NK-92 treated with Interleukin-12 subunit alpha and Interleukin-12 subunit beta, amount 100 ng/mL, for 24 hours (cell line): ENCODE measurements around the gene ZNF292.
"Not testable (repeated sequence)": the region's sequence is repeated elsewhere in the genome, so short reads cannot be mapped to it uniquely, and the experiment has no call there.

ENCODE experiments used
- DNase-seq: peaks from one replicate; lab custom pipeline; 2025; lab: John Stamatoyannopoulos, UW

The ZNF292 gene

DNA sequence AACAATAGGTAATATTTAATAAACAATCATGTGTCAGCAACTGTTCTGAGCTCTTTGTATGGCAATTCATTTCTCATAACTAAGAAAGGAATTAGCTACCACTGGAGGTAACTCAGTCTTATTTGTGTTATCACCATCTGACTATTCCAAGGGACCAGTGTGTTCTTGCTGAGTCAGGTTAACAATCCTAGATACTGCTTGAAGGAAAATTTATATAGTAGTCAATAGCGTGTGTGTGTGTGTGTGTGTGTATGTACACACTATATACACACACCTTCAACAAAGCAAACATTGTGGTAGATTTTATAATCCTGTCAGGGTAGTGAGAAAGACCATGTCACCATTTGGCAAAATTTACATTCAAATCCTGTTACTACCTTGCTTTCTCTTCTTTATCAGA is 121.3 kb downstream of the ZNF292 start:
- DNase-seq: no peak

DNA sequence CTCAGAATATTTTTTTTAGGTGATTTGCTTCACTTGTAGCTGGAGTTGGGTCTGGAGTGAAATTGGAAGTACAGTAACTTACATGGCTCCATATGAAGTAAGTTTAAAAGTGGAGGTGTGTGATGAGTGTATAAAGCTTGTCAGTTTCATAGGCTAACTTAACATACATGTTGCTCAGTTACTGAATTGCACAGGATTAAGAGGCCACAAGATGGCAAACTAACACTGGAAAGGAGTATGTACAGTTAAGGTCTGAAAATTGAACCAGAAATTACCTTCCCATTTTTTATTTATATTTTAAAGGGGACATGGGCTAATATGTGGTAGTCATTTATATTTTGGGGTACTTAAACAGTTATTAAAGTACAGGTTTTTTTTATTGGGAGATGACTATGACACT is 121.8 kb downstream of the ZNF292 start:
- no peak for DNase-seq

DNA sequence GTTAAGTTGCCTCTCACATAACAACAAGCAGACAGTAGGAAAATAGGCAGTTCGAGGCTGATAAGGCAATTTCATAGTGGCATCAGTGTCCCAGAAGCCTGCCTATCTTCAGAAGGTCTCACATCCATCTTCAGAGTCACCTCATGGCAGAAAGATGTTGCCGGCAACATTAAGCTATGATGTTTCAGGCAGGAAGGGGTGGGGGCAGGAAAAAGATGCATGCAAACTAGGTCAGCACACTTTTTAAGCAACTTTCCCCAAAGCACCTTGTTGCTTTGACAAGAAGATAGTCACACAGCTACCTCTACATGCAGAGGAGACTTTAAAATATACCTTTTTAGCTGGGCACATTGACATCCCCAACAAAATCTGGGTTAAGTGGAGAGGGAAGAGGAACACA is 123.8 kb downstream of the ZNF292 start:
- no peak for DNase-seq

DNA sequence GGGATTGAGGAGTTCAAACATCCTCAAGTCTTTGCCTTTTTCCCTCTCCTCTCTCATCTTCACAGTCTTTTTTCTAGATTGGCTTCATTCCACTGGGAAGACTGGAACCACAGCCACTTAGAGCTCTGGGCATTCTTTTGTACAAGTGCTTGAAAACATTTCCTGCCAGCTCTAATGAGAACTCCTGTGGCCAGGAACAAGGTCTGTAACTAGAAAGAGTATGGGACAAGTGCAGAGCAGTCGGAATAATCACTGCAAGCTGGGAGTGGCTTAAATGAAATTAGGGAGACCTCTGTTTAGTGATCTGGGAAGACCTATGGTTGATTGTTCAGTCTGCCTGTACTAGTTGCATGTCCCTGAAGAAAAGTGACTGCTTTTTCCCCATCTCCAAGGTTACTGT is 126.1 kb downstream of the ZNF292 start:
- DNase-seq: no peak

DNA sequence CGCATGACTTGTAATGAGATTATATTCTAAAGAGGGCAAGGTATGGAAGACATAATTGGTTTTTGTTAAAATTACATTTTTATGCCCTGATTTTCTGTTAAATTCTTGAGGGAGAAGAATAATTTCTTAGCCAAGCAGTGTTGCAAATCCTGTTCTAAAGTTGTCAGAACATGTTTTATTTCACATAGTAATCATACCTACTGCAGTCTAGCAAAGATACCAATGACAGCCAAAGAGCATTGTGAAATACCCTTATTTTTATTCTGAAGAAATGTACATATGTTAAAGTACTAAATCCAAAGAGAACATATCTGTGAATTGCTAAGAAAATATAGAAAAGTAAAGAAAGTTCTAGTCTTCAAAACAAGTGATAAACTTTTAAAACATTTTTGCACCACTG is 127.4 kb downstream of the ZNF292 start:
- DNase-seq: no peak

DNA sequence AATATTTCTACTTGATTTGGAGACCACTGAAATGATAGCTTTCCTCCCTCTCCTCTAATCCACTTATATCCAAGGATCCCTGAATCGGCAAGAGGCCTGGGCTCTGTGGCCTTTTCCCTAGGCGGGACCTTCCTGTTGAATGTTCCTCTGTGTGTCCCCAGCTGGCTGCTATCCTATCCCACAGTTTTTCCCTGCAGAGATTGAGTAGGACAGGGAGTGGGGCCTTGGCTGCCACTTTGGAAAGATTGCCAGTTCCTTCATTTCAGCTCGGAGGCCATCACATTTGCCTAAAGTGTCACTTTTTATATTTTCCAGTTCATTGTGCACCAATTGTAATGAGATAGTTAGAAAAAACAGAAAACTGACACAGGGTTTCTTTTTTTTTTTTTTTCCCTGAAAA is 128.1 kb downstream of the ZNF292 start:
- DNase-seq: no peak

DNA sequence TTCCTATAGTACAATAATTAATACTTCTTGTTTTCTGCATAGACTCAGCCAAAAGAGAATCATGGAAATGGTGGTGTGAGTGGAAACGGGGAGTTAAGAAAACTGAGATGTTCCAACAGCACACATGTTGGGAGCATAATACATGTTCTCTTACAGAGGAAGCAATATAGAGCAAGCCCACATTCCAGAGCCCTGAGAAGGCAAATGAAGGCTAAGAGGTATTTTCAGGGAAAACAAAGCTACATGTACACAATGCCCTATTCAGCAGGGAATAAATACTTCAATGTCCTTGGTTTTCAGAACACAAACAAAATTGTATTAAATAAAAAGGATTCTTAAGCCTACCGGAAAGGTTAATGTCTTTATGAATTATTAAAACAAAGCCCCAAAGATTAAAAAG is 131.9 kb downstream of the ZNF292 start:
- no peak for DNase-seq

DNA sequence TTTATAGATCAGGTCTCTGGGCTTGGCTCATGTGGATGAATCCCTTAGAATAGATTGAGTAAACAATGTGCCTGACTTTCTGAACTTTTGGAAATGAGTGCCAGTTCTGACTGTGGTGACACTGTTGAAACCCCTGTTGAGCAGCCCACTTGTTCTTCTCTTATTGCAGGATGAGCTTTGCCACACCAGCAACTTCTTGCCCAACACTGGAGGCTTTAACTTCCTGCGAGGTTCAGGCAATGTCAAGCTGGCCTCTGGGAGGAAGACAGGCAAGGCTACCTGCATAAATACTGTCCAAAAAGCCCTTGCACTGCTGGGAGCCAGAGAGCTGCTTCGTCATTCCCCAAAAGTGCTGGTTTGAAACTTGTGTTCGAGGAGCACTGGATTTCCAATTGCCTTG is 134.2 kb downstream of the ZNF292 start:
- DNase-seq: no peak

DNA sequence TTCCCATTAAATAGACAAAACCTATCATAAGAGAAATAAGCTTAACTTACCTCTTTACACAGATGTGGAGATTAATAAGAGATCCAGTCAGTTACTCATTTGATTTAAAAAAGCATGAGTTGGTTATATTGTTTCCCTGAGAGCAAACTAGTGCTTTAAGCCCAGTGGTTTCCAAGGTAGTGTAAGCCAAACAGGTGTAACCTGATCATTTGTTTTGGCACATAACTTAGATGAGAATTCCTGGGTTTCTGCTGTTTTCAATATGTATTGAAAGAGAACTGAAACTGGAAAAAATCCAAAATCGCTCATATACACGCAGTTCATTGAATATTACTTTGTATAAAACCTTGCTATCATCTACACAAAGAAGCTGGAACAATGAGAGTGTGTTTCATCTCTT is 136.5 kb downstream of the ZNF292 start:
- no peak for DNase-seq

DNA sequence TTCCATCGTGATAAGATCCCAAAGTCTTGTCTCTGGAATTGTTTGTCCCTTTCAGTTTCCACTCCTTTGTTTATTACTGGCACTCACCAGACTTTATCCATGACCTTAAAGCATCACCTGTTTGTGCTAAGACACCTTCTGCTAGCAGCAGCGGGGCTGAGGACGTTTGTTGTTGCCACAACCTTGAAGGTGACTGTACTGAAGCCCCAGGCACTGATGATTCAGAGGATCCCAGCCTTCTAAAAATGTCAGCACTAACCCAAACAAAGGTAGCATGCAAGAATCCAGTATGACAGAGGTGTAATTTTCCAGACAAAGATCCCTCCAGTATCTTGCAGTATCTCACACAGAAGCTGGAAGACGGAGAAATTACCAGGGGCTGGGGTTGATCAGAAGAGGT is 138.2 kb downstream of the ZNF292 start:
- DNase-seq: no peak

DNA sequence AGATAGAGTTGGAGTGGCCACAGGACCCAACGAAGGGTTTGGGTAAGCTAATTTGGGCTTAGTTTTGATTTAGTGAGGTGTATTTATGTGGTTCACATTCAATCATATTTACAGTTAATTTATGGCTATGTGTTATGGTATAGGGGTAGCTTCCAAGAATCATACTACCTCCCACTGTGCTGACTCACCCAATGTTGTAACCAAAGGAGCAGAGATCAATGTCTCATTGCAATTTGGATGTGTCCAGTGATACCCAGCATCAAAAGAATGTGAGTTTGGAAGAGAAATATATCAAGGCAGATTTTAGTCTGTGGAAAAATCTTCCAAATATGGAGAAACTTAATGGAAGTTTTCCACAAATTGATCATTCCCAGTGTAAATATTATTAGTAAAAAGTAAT is 141.8 kb downstream of the ZNF292 start:
- DNase-seq: no peak

DNA sequence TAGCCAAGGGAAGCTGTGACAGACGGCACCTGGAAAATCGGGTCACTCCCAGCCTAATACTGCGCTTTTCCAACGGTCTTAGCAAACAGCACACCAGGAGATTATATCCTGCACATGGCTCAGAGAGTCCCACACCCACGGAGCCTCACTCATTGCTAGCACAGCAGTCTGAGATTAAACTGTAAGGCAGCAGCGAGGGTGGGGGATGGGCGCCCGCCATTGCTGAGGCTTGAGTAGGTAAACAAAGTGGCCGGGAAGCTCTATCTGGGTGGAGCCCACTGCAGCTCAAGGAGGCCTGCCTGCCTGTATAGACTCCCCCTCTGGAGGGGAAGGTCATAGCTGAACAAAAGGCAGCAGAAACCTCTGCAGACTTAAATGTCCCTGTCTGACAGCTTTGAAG is 145.9 kb downstream of the ZNF292 start:
- not testable (repeated sequence) for DNase-seq

DNA sequence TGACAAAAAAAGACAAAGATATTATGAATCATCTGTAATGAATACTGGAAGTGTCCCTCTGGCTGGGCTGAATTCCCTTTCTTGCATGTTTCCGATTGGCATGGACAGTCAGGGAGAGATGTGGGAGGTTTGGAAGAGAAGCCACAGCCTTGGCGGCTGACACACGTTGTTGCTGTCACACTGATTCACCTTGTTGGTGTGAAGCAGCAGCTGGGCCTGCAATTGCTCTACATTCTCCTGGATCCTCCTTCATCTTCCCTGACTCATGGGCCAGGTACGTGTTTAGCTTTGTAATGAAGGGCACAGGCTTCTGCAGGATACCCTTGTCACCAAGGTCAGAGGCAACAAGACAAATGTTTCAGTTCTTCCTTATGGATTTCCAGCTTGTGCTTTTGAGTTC is 153.6 kb downstream of the ZNF292 start:
- no peak for DNase-seq

DNA sequence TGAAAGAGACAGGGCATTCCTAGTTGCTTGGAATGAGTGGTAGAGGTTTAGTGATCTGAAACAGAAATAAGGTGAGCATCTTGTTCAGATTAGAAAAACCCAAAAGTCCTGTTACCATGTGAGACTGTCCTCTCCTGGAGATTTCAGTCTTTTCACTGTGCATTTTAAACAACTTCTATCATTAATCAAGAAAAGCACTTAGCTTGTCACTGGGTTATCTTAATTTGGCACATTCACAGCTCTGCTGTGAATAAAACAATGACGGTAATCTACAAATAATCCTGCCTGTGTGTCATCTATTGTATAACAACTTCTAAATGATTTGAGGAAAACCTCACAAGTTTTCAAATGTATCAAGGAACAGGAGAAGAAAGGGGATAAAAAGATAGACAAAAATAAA is 157.5 kb downstream of the ZNF292 start:
- no peak for DNase-seq
